AG04449 (cell line): ENCODE data around the gene ZFYVE27.

Source experiments
- CTCF ChIA-PET: fragments of 350-600 bp; formaldehyde crosslinking; extraction: SDS; loops from one replicate; lab custom pipeline; 2021; ENCODE audit warnings: antibody characterized with exemption; lab: Yijun Ruan, JAX
- POLR2A ChIA-PET: fragments of 400-600, 350-600 bp; formaldehyde crosslinking; extraction: SDS; loops from one replicate; lab custom pipeline; 2020; ENCODE audit warnings: antibody characterized with exemption, inconsistent platforms; lab: Yijun Ruan, JAX
- DNase-seq: peaks from one replicate; pipeline ENCODE4 v3.0.0-alpha.2; 2010; ENCODE audit warnings: low read depth, low spot score
- H3K4me3 ChIP-seq: 2 replicates; pipeline ENCODE4 v1.5.1; 2011; ENCODE audit warnings: low read depth, mild to moderate bottlenecking, control low read depth, low read length
- CTCF ChIP-seq: IDR thresholded peaks from one replicate; pipeline ENCODE4 v1.5.1; 2011; ENCODE audit warnings: mild to moderate bottlenecking, moderate library complexity, low read length, control low read depth, inconsistent platforms; ENCODE audit not compliant: insufficient read depth; ENCODE audit errors: missing control alignments

ZFYVE27 gene

GRCh38 chr10:97774811-97775294, 37.9 kb downstream of the ZFYVE27 start:
- CTCF ChIA-PET = interaction anchor here (1.3 kb wide), 1 partner anchor 15 kb away, joined by 3 read pairs; no protein-coding TSS in a partner anchor
- no peak for DNase-seq
- H3K4me3 ChIP-seq = no peak overlapping the region
- no peak for TF ChIP-seq CTCF
- POLR2A ChIA-PET = no interaction called here

DNA sequence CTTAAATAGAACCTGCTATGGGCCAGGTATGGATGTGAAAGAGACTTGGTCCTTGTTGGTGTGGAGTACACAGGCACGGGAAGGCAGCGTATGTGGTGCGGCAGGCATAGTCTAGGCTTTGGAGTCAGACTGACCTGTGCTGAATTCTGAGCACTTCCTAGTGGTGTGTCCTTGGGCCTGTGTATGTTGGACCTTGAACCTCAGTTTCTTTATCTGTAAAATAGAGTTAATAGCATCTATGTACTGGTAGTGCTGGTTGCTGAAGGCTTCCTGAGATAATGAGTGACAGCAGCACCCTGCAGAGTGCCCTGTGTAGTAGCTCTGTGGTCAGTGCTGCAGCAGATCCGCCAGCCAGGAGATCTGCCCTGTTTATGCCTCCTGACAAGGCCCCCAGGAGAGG, 40.2 kb downstream of the ZFYVE27 start:
- CTCF ChIA-PET = interaction anchor here (1.1 to 1.5 kb wide), 3 partner anchors 11 to 269 kb away, joined by 3 read pairs; no protein-coding TSS in a partner anchor
- TF ChIP-seq CTCF = no peak
- no peak overlapping the region for H3K4me3 ChIP-seq
- POLR2A ChIA-PET = no interaction called here
- no peak for DNase-seq

DNA sequence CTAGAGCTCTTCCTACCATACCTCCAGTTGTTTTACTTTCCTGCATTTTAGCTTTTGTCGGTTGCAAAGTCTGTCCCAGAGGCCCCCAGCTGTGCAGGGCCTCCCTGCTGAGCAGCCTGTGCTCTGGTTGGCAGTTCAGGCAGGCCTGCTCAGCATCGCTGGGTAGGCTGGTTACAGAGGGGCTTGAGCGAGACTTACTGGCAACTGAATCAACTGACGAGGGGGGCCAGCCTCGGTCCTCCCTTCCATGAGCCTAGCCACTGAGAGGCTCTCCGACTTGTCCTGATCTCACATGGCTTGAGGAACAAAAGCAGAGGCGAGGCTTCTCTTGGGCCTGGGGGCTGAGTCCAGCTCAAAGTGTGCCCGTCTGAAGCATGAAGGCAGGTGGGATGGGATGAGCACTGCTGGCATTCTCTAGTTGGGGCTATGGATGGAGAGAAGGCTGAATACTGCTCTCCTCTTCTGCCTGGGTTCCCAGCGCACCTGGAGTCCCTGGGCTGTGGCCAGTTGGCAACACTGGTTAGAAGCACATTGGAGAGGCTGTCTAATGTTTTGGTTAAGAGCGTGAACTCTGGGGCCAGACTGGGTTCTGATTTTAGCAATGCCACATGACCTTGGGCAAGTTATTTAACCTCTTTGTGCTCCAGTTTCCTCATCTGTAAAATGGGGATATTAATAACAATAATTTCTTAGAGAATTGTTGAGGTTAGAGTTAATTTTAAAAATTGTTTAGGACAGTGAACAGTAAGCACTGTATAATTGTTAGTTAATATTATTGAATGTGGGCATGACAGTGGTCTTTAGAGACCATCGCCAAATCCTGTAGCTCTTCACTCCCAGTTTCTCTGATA, 41.7 kb downstream of the ZFYVE27 start:
- no peak overlapping the region for H3K4me3 ChIP-seq
- TF ChIP-seq CTCF = no peak
- CTCF ChIA-PET = interaction anchor here (1.1 to 1.7 kb wide), 3 partner anchors 10 to 19 kb away, joined by 3 to 7 read pairs (median 4); no protein-coding TSS in a partner anchor
- DNase-seq = no peak
- POLR2A ChIA-PET = no interaction called here

DNA sequence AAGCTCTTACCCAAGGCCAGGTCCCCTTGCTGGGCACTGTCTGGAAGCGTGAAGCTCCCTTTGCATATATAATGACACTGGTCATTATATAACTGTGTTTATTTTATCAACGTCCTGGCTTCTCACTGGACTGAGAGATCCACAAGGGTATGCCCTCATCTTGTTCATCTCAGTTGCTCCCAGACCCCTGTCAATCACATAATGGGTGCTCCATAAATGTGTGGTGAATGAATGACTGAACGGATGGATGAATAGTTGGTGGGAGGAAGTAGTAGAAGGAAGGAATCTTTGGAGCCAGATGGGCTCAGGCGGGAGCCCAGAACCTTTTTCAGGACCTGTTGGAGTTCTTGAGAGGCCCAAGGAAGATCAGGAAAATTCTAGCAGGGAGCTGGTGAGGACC, 42.6 kb downstream of the ZFYVE27 start:
- no peak for TF ChIP-seq CTCF
- DNase-seq = no peak
- CTCF ChIA-PET = interaction anchor here (1.1 to 2.2 kb wide), 2 partner anchors 13 to 20 kb away, joined by 4 to 11 read pairs (median 7); no protein-coding TSS in a partner anchor
- no peak overlapping the region for H3K4me3 ChIP-seq
- POLR2A ChIA-PET = no interaction called here

- no peak for TF ChIP-seq CTCF
- no peak overlapping the region for H3K4me3 ChIP-seq
- no peak for DNase-seq
- POLR2A ChIA-PET = no interaction called here
- CTCF ChIA-PET = interaction anchor here (2.2 kb wide), 1 partner anchor 12 kb away, joined by 11 read pairs; no protein-coding TSS in a partner anchor
These were observed 43.0 kb downstream of the ZFYVE27 start for GRCh38 chr10:97779975-97780374.
